Heart left ventricle (tissue), 16 donors: ENCODE measurements around the gene PHLDB3. TPM values are rescaled to one million over a fixed set of nuclear protein-coding genes. Genes with fewer than 3 reads are reported as not detected.

ENCODE experiments used
- ATAC-seq, 4 donors: fragments of 200-7000 bp; cut with Tn5 transposase; one replicate each; pipeline ENCODE4 v1.9.1; 2020 to 2022; ENCODE audit warnings: moderate library complexity in 4 of 4, mild to moderate bottlenecking in 3 of 4, moderate number of reproducible peaks in 1 of 4
- DNase-seq, 5 donors: peaks; one replicate each; pipeline ENCODE4 v3.0.0-alpha.2; 2020
- H3K27ac ChIP-seq, 12 donors: fragments of 200-600 bp; sonication (generic) in 4 of 12; one replicate each; pipeline versions ENCODE4 v1.5.0 to v1.8.0; 2016 to 2022; ENCODE audit warnings: mild to moderate bottlenecking in 2 of 12
- H3K27me3 ChIP-seq, 9 donors: fragments of 200-600 bp; sonication (generic) in 2 of 9; one replicate each; pipeline versions ENCODE4 v1.5.1 to v1.8.0; 2016 to 2022; ENCODE audit warnings: mild to moderate bottlenecking in 3 of 9
- H3K36me3 ChIP-seq, 9 donors: fragments of 200-600 bp; sonication (generic) in 2 of 9; one replicate each; pipeline versions ENCODE4 v1.5.0 to v1.8.0; 2018 to 2022; ENCODE audit warnings: mild to moderate bottlenecking in 2 of 9
- H3K4me1 ChIP-seq, 12 donors: fragments of 200-600 bp; sonication (generic) in 4 of 12; one replicate each; pipeline versions ENCODE4 v1.5.0 to v1.8.0; 2016 to 2022; ENCODE audit warnings: mild to moderate bottlenecking in 3 of 12
- H3K4me3 ChIP-seq, 12 donors: fragments of 200-600 bp; sonication (generic) in 4 of 12; one replicate each; pipeline versions ENCODE4 v1.5.0 to v1.8.0; 2017 to 2022; ENCODE audit warnings: mild to moderate bottlenecking in 9 of 12, moderate library complexity in 4 of 12
- H3K9me3 ChIP-seq, 12 donors: fragments of 200-600 bp; sonication (generic) in 4 of 12; one replicate each; pipeline versions ENCODE4 v1.5.0 to v1.8.0; 2016 to 2022; ENCODE audit warnings: mild to moderate bottlenecking in 1 of 12
- CTCF ChIP-seq, 12 donors: fragments of 200-600 bp; sonication (generic) in 4 of 12; IDR thresholded peaks; one replicate each; pipeline versions ENCODE4 v1.5.0 to v1.8.0; 2018 to 2022; ENCODE audit warnings: antibody characterized with exemption in 12 of 12, mild to moderate bottlenecking in 5 of 12
- POLR2A ChIP-seq, 2 donors: fragments of 450-650 bp; IDR thresholded peaks; one replicate each; pipeline ENCODE4 v1.6.1; 2017; ENCODE audit warnings: antibody characterized with exemption in 2 of 2, mild to moderate bottlenecking in 2 of 2, moderate library complexity in 2 of 2
- WGBS, 4 donors: extraction: QIAGEN DNeasy Blood & Tissue Kit in 2 of 4; methylation state at CpG; one replicate each; pipeline versions ENCODE4 v1.1.5 to v1.1.7; 2013 to 2018; 5-methylcytosine and 5-hydroxymethylcytosine counted together
- intact Hi-C, 10 donors: fragments of 100-400 bp; cut with DNase I; formaldehyde crosslinking; loops; one replicate each; pipeline versions ENCODE4 v1.11.1 to v1.14.2; 2022
- polyA plus RNA-seq, 2 donors: library from polyadenylated mRNA; stranded (reverse); fragments of 200-250 nt; gene quantifications; one replicate each; pipeline ENCODE4 v1.2.3, GENCODE V29; 2013
- total RNA-seq, 9 donors: library from RNA; depleted of rRNA in 2 of 9; stranded (reverse); fragments of >200 nt in 2 of 9; fragmentation: NEBNext Ultra II Directional in 3 of 9; extraction: Animal tissue kit (Norgen Biotek cat#: 25700) in 3 of 9; gene quantifications; one replicate each; pipeline versions ENCODE4 v1.1.0 to v1.2.4, GENCODE V29; 2016 to 2023
- donor health status: ischemic (EF 13 %, LVEDD 7.1; RV severe dilation, severe dysfunction).
- donor health status: healthy with polysubstance abuse.
- donor health status: DM: no; HTN: yes; CAD: no.
- donor health status: DM: no; HTN: no; CAD: no.
- donor health status: ischemic (EF 25% LVEDD 6.9; RV normal size, moderate dysfunction).
- donor health status: ischemic (EF 25% LVEDD 5.7; RV mildly dilated, moderate dysfunction).
- donor health status: healthy.
- donor health status: DM: yes; HTN: yes; CAD: no.
- donor health status: ischemic (EF 35%, LVEDD 5.7; RV mildly dilated, moderate dysfunction).
- donor health status: nonischemic (EF 11% LVEDD 7.7; RV severe dilation, severe dysfunction).
- donor health status: DM: yes; HTN: yes; CAD: no.
- donor health status: PGD.
- donor health status: ischemic (EF 29% LVEDD 5.4; RV normal size, mild dysfunction).
- donor health status: nonischemic (EF 23%, LVEDD 6.1; RV moderate dilation, normal function).

PHLDB3 gene
- total and polyA plus RNA-seq, 11 donors = 2.4 to 11.6 (median 5.7) TPM

- ATAC-seq = no peak
- H3K4me3 ChIP-seq = no peak overlapping the region
- H3K9me3 ChIP-seq = peaks cover 0 to 13% (median 10%) of the 10 kb centered on the region in 12 donors
- WGBS, 4 donors = 93 to 97% (median 96%) methylated on average over 3 of the region's 3 CpGs
- DNase-seq = no peak
- peaks cover 0 to 78% (median 67%) of the 10 kb centered on the region in 9 donors for H3K36me3 ChIP-seq
- intact Hi-C loops = no loop called here
- no peak for TF ChIP-seq CTCF (IDR thresholded peaks at IDR 0.05)
- TF ChIP-seq POLR2A (IDR thresholded peaks at IDR 0.05) = no peak
- H3K27ac ChIP-seq = no peak overlapping the region
- peaks cover 0 to 6% (median 2%) of the 10 kb centered on the region in 12 donors for H3K4me1 ChIP-seq
- no peaks in the 10 kb centered on the region for H3K27me3 ChIP-seq
Observed at GRCh38 chr19:43540381-43540780, 35.8 kb upstream of the PHLDB3 start.

GRCh38 chr19:43538922-43539321 lies 34.4 kb upstream of the PHLDB3 start:
- TF ChIP-seq POLR2A (IDR thresholded peaks at IDR 0.05) = no peak
- no peak for TF ChIP-seq CTCF (IDR thresholded peaks at IDR 0.05)
- Histone ChIP-seq H3K4me1 (peaks cover 0 to 17% (median 5%) of the 10 kb centered on the region in 12 donors), H3K9me3 (peaks cover 0 to 13% (median 10%) of the 10 kb centered on the region in 12 donors), H3K27ac (no peak overlapping the region), H3K36me3 (peaks cover 0 to 65% (median 54%) of the 10 kb centered on the region in 9 donors), H3K27me3 (no peaks in the 10 kb centered on the region), H3K4me3 (no peak overlapping the region)
- DNase-seq (no peak), ATAC-seq (no peak)
- intact Hi-C loops = loop anchor here in 5 of 10 donors (5.0 to 10.0 kb wide), 4 partner anchors 56 to 246 kb away; partner anchors contain the start of genes IRGQ (in 1 of the 5), KCNN4 (in 1 of the 5) and ZNF576 (in 1 of the 5)

GRCh38 chr19:43534816-43535761 lies 30.5 kb upstream of the PHLDB3 start:
- intact Hi-C loops = loop anchor here in 7 of 10 donors (1.0 to 10.0 kb wide), 8 partner anchors 39 to 250 kb away; partner anchors contain the start of genes IRGQ (in 3 of the 7), ZNF576 (in 3 of the 7) and KCNN4 (in 1 of the 7)
- H3K36me3 ChIP-seq = peaks cover 0 to 27% (median 20%) of the 10 kb centered on the region in 9 donors
- TF ChIP-seq POLR2A (IDR thresholded peaks at IDR 0.05) (no peak), CTCF (IDR thresholded peaks at IDR 0.05) (peak; percentile 30 to 68 (median 55))
- WGBS, 4 donors = 53 to 77% (median 62%) methylated on average over 49 to 62 of the region's 62 CpGs
- H3K9me3 ChIP-seq = peaks cover 0 to 13% (median 10%) of the 10 kb centered on the region in 12 donors
- peak overlapping the region in 1 of 12 donors; percentile 64 for H3K4me3 ChIP-seq
- H3K27ac ChIP-seq = peak overlapping the region in 6 of 12 donors; percentile 84 to 94 (median 90)
- H3K27me3 ChIP-seq = no peaks in the 10 kb centered on the region
- DNase-seq = peak; percentile 58 to 81 (median 79)
- ATAC-seq = peak in 2 of 4 donors; percentile 7 to 15
- H3K4me1 ChIP-seq = peaks cover 0 to 25% (median 12%) of the 10 kb centered on the region in 12 donors
